Uterus (tissue), 4 donors: ENCODE data around the gene RAB11FIP4. TPM values are rescaled to one million over a fixed set of nuclear protein-coding genes. Genes with fewer than 3 reads are reported as not detected.
"Not testable (repeated sequence)": the region's sequence is repeated elsewhere in the genome, so short reads cannot be mapped to it uniquely, and the experiment has no call there.

Source experiments
- DNase-seq, 2 donors: peaks; one replicate each; pipeline ENCODE4 v3.0.0-alpha.2; 2019 to 2020
- H3K27ac ChIP-seq, 2 donors: fragments of 200-600 bp; sonication (generic); 1 replicate in 1 of 2; 2 replicates in 1 of 2; pipeline ENCODE4 v1.5.1; 2016 to 2018
- H3K27me3 ChIP-seq, 2 donors: fragments of 200-600 bp; sonication (generic); one replicate each; pipeline ENCODE4 v1.5.1; 2018 to 2019; ENCODE audit warnings: control low read depth in 1 of 2
- H3K36me3 ChIP-seq, 2 donors: fragments of 200-600 bp; sonication (generic); one replicate each; pipeline ENCODE4 v1.5.1; 2019; ENCODE audit warnings: control low read depth in 1 of 2
- H3K4me1 ChIP-seq, 2 donors: fragments of 200-600 bp; sonication (generic); one replicate each; pipeline ENCODE4 v1.5.1; 2018 to 2019; ENCODE audit warnings: control low read depth in 1 of 2
- H3K4me3 ChIP-seq, 2 donors: fragments of 200-600 bp; sonication (generic); 1 replicate in 1 of 2; 2 replicates in 1 of 2; pipeline ENCODE4 v1.5.1; 2018 to 2019; ENCODE audit warnings: mild to moderate bottlenecking in 1 of 2
- H3K9me3 ChIP-seq, 2 donors: fragments of 200-600 bp; sonication (generic); one replicate each; pipeline ENCODE4 v1.5.1; 2019; ENCODE audit warnings: control low read depth in 1 of 2
- POLR2A ChIP-seq, 2 donors: fragments of 450-650 bp; IDR thresholded peaks; one replicate each; pipeline ENCODE4 v1.6.1; 2016; ENCODE audit warnings: antibody characterized with exemption in 2 of 2, mild to moderate bottlenecking in 1 of 2, moderate library complexity in 1 of 2
- intact Hi-C: fragments of 100-400 bp; cut with DNase I; formaldehyde crosslinking; loops from one replicate; pipeline ENCODE4 v1.15.1; 2023; ENCODE audit warnings: low total_unique reads
- total RNA-seq, 4 donors: library from RNA; depleted of rRNA in 3 of 4; stranded (reverse); fragments of >200 nt in 3 of 4; gene quantifications; one replicate each; pipeline versions ENCODE4 v1.1.0 to v1.2.4, GENCODE V29; 2014 to 2023
- TF ChIP-seq, protein P1 (sequence below), 4 experiments: fragments of 200-600 bp in 2 of 4; fragments of 450-650 bp in 2 of 4; sonication (generic) in 2 of 4; IDR thresholded peaks; one replicate each; pipeline ENCODE4 v1.5.1; 2016 to 2019; ENCODE audit warnings: antibody characterized with exemption in 4 of 4, mild to moderate bottlenecking in 2 of 4, moderate library complexity in 1 of 4
- donor health status: DM: yes; HTN: yes; CAD: no.

RAB11FIP4 gene, protein sequence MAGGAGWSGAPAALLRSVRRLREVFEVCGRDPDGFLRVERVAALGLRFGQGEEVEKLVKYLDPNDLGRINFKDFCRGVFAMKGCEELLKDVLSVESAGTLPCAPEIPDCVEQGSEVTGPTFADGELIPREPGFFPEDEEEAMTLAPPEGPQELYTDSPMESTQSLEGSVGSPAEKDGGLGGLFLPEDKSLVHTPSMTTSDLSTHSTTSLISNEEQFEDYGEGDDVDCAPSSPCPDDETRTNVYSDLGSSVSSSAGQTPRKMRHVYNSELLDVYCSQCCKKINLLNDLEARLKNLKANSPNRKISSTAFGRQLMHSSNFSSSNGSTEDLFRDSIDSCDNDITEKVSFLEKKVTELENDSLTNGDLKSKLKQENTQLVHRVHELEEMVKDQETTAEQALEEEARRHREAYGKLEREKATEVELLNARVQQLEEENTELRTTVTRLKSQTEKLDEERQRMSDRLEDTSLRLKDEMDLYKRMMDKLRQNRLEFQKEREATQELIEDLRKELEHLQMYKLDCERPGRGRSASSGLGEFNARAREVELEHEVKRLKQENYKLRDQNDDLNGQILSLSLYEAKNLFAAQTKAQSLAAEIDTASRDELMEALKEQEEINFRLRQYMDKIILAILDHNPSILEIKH
- total RNA-seq = 10 to 100 TPM in 1 of 4 donors, 1 to 10 TPM in 1, not detected in 2; 7.2 to 12.0 TPM

DNA sequence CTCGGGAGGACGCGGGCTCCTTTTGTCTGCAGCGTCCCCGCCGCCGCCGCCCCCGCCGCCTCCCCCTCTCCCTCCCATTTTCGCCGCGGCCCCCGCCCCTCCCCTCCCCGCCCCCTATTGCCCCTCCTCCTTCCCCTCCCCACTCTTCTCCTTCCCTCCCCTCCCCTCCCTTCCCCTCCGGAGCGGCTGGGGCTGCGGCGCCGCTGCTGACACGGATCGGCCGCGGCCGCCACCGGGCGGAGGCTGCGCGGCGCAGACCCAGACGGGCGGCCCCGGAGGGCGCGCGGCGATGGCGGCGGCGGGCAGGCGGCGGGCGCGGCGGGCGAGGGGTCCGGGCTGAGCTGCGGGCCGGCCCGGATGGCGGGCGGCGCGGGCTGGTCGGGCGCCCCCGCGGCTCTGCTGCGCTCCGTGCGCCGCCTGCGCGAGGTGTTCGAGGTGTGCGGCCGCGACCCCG is at the start of gene RAB11FIP4:
RAB11FIP4 (plus strand) TSS at position 180 of the 454 bp plus-strand sequence; CDS start at position 358, 178 bp downstream.
- no peak for TF ChIP-seq POLR2A (IDR thresholded peaks at IDR 0.05)
- TF ChIP-seq, protein P1, sequence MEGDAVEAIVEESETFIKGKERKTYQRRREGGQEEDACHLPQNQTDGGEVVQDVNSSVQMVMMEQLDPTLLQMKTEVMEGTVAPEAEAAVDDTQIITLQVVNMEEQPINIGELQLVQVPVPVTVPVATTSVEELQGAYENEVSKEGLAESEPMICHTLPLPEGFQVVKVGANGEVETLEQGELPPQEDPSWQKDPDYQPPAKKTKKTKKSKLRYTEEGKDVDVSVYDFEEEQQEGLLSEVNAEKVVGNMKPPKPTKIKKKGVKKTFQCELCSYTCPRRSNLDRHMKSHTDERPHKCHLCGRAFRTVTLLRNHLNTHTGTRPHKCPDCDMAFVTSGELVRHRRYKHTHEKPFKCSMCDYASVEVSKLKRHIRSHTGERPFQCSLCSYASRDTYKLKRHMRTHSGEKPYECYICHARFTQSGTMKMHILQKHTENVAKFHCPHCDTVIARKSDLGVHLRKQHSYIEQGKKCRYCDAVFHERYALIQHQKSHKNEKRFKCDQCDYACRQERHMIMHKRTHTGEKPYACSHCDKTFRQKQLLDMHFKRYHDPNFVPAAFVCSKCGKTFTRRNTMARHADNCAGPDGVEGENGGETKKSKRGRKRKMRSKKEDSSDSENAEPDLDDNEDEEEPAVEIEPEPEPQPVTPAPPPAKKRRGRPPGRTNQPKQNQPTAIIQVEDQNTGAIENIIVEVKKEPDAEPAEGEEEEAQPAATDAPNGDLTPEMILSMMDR (IDR thresholded peaks at IDR 0.05) = no peak
- peak within 1 kb of the TSS; percentile 21 to 34 for H3K4me3 ChIP-seq
- intact Hi-C loops = no loop called here

DNA sequence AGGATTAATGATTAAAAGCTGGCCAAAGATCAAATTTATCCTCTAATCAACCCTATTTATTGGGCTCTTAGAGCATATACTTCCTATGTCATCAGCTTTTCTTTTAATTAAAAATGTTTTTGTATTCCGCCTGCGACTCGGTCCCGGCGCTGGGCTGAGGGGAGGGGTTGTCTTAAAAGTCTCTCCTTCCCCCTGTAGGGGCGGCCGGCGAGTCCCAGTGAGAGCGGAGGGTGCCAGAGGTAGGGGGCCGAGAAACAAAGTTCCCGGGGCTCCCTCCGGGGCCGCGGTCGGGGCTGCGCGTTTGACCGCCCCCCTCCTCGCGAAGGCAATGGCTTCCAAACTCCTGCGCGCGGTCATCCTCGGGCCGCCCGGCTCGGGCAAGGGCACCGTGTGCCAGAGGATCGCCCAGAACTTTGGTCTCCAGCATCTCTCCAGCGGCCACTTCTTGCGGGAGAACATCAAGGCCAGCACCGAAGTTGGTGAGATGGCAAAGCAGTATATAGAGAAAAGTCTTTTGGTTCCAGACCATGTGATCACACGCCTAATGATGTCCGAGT is 46.2 kb upstream of the RAB11FIP4 start:
- H3K4me3 ChIP-seq, H3K27me3 ChIP-seq, intact Hi-C loops, H3K27ac ChIP-seq, H3K36me3 ChIP-seq, H3K9me3 ChIP-seq, DNase-seq, H3K4me1 ChIP-seq: not testable (repeated sequence)

More for the DNA sequence above, at the start of gene RAB11FIP4:
- no peaks in the 10 kb centered on the region for H3K27me3 ChIP-seq
- no peaks in the 10 kb centered on the region for H3K9me3 ChIP-seq
- H3K27ac ChIP-seq = no peak within 1 kb of the TSS
- no peak for DNase-seq
- no peaks in the 10 kb centered on the region for H3K36me3 ChIP-seq
- H3K4me1 ChIP-seq = peaks cover 0 to 10% of the 10 kb centered on the region in 2 donors

DNA sequence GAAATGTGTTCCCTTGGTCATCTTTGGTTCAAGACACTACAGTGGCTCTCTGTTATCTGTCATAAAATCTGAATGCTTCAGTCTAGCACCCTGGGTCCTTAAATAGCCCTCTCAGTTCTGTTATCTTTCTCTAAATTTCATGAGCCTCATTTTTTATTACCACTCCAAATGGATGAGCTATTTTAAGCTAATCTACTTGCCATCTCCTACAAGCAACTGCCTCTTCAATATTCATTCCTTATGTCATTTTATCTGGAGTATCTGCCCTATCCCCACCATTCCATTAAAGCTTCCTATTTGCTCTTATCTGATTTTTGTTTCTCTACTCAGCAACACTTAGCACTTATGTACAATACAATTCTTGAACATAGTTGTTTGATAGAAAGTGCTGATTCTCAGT is 42.0 kb upstream of the RAB11FIP4 start:
- no peak for DNase-seq
- Histone ChIP-seq H3K4me3 (no peak overlapping the region), H3K27ac (no peak overlapping the region), H3K9me3 (no peaks in the 10 kb centered on the region), H3K4me1 (no peaks in the 10 kb centered on the region), H3K36me3 (no peaks in the 10 kb centered on the region), H3K27me3 (no peaks in the 10 kb centered on the region)
- TF ChIP-seq POLR2A (IDR thresholded peaks at IDR 0.05) = no peak
- TF ChIP-seq, protein P1 (IDR thresholded peaks at IDR 0.05) = no peak
- intact Hi-C loops = no loop called here

DNA sequence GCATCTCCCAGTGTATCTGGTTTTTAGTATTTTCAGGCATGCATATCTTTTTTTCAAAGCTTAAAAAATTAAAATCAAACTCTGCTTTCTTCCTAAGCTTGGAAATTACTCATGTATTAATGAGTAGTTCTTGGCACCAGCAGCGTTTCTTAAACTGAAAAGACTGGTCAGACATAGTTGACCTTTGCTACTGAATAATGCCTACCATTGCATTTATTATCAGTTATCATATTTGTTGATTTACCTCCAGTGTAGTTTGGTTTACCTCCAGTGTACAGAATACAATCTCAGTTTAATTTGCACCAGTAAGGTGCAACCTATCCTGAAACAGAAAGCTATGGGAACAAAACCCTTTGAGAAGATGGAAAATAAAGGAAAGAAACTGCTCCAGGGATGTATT is 35.5 kb upstream of the RAB11FIP4 start:
- intact Hi-C loops = no loop called here
- Histone ChIP-seq H3K9me3 (no peaks in the 10 kb centered on the region), H3K27me3 (no peaks in the 10 kb centered on the region), H3K4me3 (no peak overlapping the region), H3K4me1 (no peaks in the 10 kb centered on the region), H3K36me3 (no peaks in the 10 kb centered on the region), H3K27ac (no peak overlapping the region)
- no peak for DNase-seq
- TF ChIP-seq POLR2A (IDR thresholded peaks at IDR 0.05) = no peak
- TF ChIP-seq, protein P1 (IDR thresholded peaks at IDR 0.05) = no peak

DNA sequence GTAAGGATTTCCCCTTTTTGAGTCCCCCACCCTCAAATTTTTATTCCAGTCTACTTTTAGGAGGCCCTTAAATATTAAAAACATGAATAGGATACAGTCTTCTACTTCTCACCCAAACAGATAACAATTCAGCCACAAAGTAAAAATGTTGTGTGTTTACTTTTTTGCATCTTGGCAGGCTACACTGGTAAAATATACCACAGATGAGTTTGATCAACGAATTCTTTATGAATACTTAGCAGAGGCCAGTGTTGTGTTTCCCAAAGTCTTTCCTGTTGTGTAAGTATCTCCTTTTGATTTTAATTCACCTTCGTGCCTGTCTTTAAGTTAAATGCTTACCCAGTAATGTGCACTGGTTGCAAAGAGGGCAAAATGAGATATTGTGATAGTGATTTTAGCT is 34.4 kb upstream of the RAB11FIP4 start:
- Histone ChIP-seq H3K4me1 (no peaks in the 10 kb centered on the region), H3K36me3 (no peaks in the 10 kb centered on the region), H3K27me3 (no peaks in the 10 kb centered on the region), H3K27ac (no peak overlapping the region), H3K9me3 (no peaks in the 10 kb centered on the region), H3K4me3 (no peak overlapping the region)
- no peak for DNase-seq
- intact Hi-C loops = no loop called here
- TF ChIP-seq, protein P1 (IDR thresholded peaks at IDR 0.05) = no peak
- no peak for TF ChIP-seq POLR2A (IDR thresholded peaks at IDR 0.05)
